H9 (cell line): ENCODE measurements around the gene TPTE2. TPM values are rescaled to one million over a fixed set of nuclear protein-coding genes. Genes with fewer than 3 reads are reported as not detected.

Experiments
- DNase-seq: peaks from one replicate; pipeline ENCODE4 v3.0.0-alpha.2; 2017
- H2AFZ ChIP-seq: one replicate; pipeline ENCODE4 v1.6.1; 2013; ENCODE audit warnings: mild to moderate bottlenecking, low read length, control low read depth, moderate library complexity
- H2AK5ac ChIP-seq: 2 replicates; pipeline ENCODE4 v1.6.1; 2013; ENCODE audit warnings: low read length, control low read depth, mixed read lengths; ENCODE audit not compliant: insufficient read length
- H2BK120ac ChIP-seq: one replicate; pipeline ENCODE4 v1.6.1; 2013; ENCODE audit warnings: low read depth, mild to moderate bottlenecking, low read length, control low read depth, inconsistent platforms; ENCODE audit not compliant: poor library complexity, severe bottlenecking
- H2BK12ac ChIP-seq: 2 replicates; pipeline ENCODE4 v1.6.1; 2013; ENCODE audit warnings: low read length, control low read depth, mixed read lengths, low read depth; ENCODE audit not compliant: insufficient read length
- H2BK15ac ChIP-seq: 2 replicates; pipeline ENCODE4 v1.6.1; 2013; ENCODE audit warnings: low read depth, low read length, control low read depth
- H2BK20ac ChIP-seq: one replicate; pipeline ENCODE4 v1.6.1; 2013; ENCODE audit warnings: low read depth, mild to moderate bottlenecking, low read length, control low read depth, inconsistent platforms; ENCODE audit not compliant: poor library complexity, severe bottlenecking
- H2BK5ac ChIP-seq: 2 replicates; pipeline ENCODE4 v1.6.1; 2013; ENCODE audit warnings: low read length, control low read depth, mixed read lengths; ENCODE audit not compliant: insufficient read length
- H3K14ac ChIP-seq: 2 replicates; pipeline ENCODE4 v1.6.1; 2013; ENCODE audit warnings: low read length, control low read depth; ENCODE audit not compliant: insufficient read depth
- H3K18ac ChIP-seq: 2 replicates; pipeline ENCODE4 v1.6.1; 2013; ENCODE audit warnings: low read depth, mild to moderate bottlenecking, mixed read lengths, low read length, control low read depth; ENCODE audit not compliant: insufficient read length
- H3K23ac ChIP-seq: 2 replicates; pipeline ENCODE4 v1.6.1; 2013; ENCODE audit warnings: low read length, control low read depth, mixed read lengths, low read depth; ENCODE audit not compliant: insufficient read length
- H3K23me2 ChIP-seq: 2 replicates; pipeline ENCODE4 v1.6.1; 2013; ENCODE audit warnings: low read depth, mild to moderate bottlenecking, mixed read lengths, low read length, control low read depth; ENCODE audit not compliant: insufficient read length, poor library complexity, severe bottlenecking
- H3K27ac ChIP-seq: 2 replicates; pipeline ENCODE4 v1.5.1; 2013; ENCODE audit warnings: low read length, control low read depth, mixed read lengths, low read depth; ENCODE audit not compliant: insufficient read length
- H3K27me3 ChIP-seq: 2 replicates; pipeline ENCODE4 v1.6.1; 2013; ENCODE audit warnings: low read length, control low read depth, inconsistent platforms; ENCODE audit not compliant: insufficient read depth
- H3K4ac ChIP-seq: 2 replicates; pipeline ENCODE4 v1.6.1; 2013; ENCODE audit warnings: low read depth, mild to moderate bottlenecking, control low read depth, inconsistent platforms, low read length, moderate library complexity
- H3K4me1 ChIP-seq: 2 replicates; pipeline ENCODE4 v1.6.1; 2013; ENCODE audit warnings: low read length, control low read depth, inconsistent platforms; ENCODE audit not compliant: insufficient read depth
- H3K4me2 ChIP-seq: 2 replicates; pipeline ENCODE4 v1.6.1; 2013; ENCODE audit warnings: low read length, control low read depth, mixed read lengths; ENCODE audit not compliant: insufficient read length, insufficient read depth
- H3K56ac ChIP-seq: 2 replicates; pipeline ENCODE4 v1.6.1; 2013; ENCODE audit warnings: low read depth, mild to moderate bottlenecking, mixed read lengths, low read length, control low read depth; ENCODE audit not compliant: insufficient read length
- H3K79me1 ChIP-seq: 2 replicates; pipeline ENCODE4 v1.6.1; 2013; ENCODE audit warnings: low read depth, mild to moderate bottlenecking, moderate library complexity, low read length, control low read depth, inconsistent platforms; ENCODE audit not compliant: insufficient read depth, poor library complexity, severe bottlenecking
- H3K79me2 ChIP-seq: 2 replicates; pipeline ENCODE4 v1.6.1; 2013; ENCODE audit warnings: low read length, control low read depth, inconsistent platforms; ENCODE audit not compliant: insufficient read depth
- H3K9ac ChIP-seq: 2 replicates; pipeline ENCODE4 v1.6.1; 2013; ENCODE audit warnings: low read length, control low read depth, mixed read lengths; ENCODE audit not compliant: insufficient read length; ENCODE audit errors: extremely low read depth
- H3K9me3 ChIP-seq: one replicate; pipeline ENCODE4 v1.6.1; 2013; ENCODE audit warnings: low read depth, low read length, inconsistent platforms; ENCODE audit not compliant: control insufficient read depth
- H3T11ph ChIP-seq: one replicate; pipeline ENCODE4 v1.6.1; 2013; ENCODE audit warnings: mild to moderate bottlenecking, low read length, control low read depth, inconsistent platforms
- H4K20me1 ChIP-seq: one replicate; pipeline ENCODE4 v1.6.1; 2013; ENCODE audit not compliant: control insufficient read depth, insufficient read length, insufficient read depth
- H4K5ac ChIP-seq: 2 replicates; pipeline ENCODE4 v1.6.1; 2013; ENCODE audit warnings: low read depth, mild to moderate bottlenecking, mixed read lengths, low read length, control low read depth; ENCODE audit not compliant: insufficient read length
- H4K8ac ChIP-seq: replicated peaks from 2 replicates; pipeline ENCODE4 v1.6.1; 2013; ENCODE audit warnings: low read length, control low read depth, mixed read lengths, low read depth; ENCODE audit not compliant: insufficient read length
- H4K91ac ChIP-seq: 2 replicates; pipeline ENCODE4 v1.6.1; 2013; ENCODE audit warnings: low read depth, mild to moderate bottlenecking, moderate library complexity, mixed read lengths, low read length, control low read depth; ENCODE audit not compliant: insufficient read length
- H3K27ac Mint-ChIP-seq, 3 experiments: 2 replicates in 2 of 3; 3 replicates in 1 of 3; pipeline ENCODE4 v1.8.0; 2020 to 2021; ENCODE audit warnings: mixed read lengths in 3 of 3, mild to moderate bottlenecking in 1 of 3, moderate library complexity in 1 of 3
- H3K27me3 Mint-ChIP-seq: 2 replicates; pipeline ENCODE4 v1.8.0; 2021; ENCODE audit warnings: low read depth, mild to moderate bottlenecking, moderate library complexity, mixed read lengths
- H3K36me3 Mint-ChIP-seq, 3 experiments: 2 replicates in 2 of 3; 3 replicates in 1 of 3; pipeline ENCODE4 v1.8.0; 2020 to 2021; ENCODE audit warnings: low read depth in 3 of 3, mixed read lengths in 3 of 3; ENCODE audit not compliant: insufficient read depth in 1 of 3
- H3K4me1 Mint-ChIP-seq, 2 experiments: 2 replicates each; pipeline ENCODE4 v1.8.0; 2020; ENCODE audit warnings: mixed read lengths in 2 of 2
- H3K4me3 Mint-ChIP-seq, 2 experiments: 2 replicates in 1 of 2; 3 replicates in 1 of 2; pipeline ENCODE4 v1.8.0; 2020 to 2021; ENCODE audit warnings: mild to moderate bottlenecking in 2 of 2, mixed read lengths in 2 of 2, moderate library complexity in 1 of 2
- H3K9me3 Mint-ChIP-seq, 2 experiments: 2 replicates in 1 of 2; 3 replicates in 1 of 2; pipeline ENCODE4 v1.8.0; 2020; ENCODE audit warnings: mild to moderate bottlenecking in 2 of 2, mixed read lengths in 2 of 2, moderate library complexity in 1 of 2
- WGBS: extraction: QIAGEN DNeasy Blood & Tissue Kit; methylation state at CpG from one replicate; pipeline ENCODE4 v1.1.7; 2013; ENCODE audit warnings: missing lambda C conversion rate, low lambda C conversion rate, mixed read lengths; ENCODE audit not compliant: insufficient read length; ENCODE audit errors: extremely low coverage; 5-methylcytosine and 5-hydroxymethylcytosine counted together
- total RNA-seq: library from RNA; stranded (reverse); gene quantifications from 2 replicates; pipeline ENCODE4 v1.2.1, GENCODE V29; 2021
- TF ChIP-seq, protein P1 (sequence below): fragments of 200-600 bp; sonication (generic); conservative IDR thresholded peaks from 3 replicates; pipeline ENCODE4 v1.8.0; 2021; ENCODE audit warnings: antibody characterized with exemption, mild to moderate bottlenecking

Gene TPTE2
- total RNA-seq, 1 experiment from 2014 or later, result not detected

DNA sequence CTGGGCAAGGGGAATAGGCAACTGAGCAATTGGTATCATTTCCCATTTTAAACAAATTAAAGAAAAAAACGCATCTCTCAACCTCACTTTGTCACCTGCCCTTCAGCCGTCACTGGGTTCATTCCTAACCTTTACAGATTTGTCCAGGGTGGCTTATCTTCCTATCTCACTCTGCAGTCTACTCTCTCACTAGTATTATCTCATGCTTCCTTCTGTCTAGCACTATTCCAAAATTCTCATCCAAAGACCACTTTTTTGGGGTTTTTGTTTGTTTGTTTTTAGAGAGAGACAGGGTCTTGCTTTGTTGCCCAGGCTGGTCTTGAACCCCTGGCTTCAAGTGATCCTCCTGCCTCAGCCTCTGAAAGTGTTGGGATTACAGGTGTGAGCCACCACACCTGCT is 45.4 kb upstream of the TPTE2 start:
- no peak overlapping the region for H3K56ac ChIP-seq
- H3K4ac ChIP-seq, result no peak overlapping the region
- DNase-seq, result no peak
- no peaks in the 10 kb centered on the region; the same call in 1 of the 2 replicates for H3K27me3 ChIP-seq
- H4K20me1 ChIP-seq, result no peaks in the 10 kb centered on the region
- peaks cover 30% of the 10 kb centered on the region for H3K27me3 Mint-ChIP-seq
- H3K4me2 ChIP-seq, result no peak overlapping the region
- H2BK12ac ChIP-seq, result no peak overlapping the region
- WGBS, result no CpG with 5 or more reads among the region's 2 CpGs
- TF ChIP-seq, protein P1, sequence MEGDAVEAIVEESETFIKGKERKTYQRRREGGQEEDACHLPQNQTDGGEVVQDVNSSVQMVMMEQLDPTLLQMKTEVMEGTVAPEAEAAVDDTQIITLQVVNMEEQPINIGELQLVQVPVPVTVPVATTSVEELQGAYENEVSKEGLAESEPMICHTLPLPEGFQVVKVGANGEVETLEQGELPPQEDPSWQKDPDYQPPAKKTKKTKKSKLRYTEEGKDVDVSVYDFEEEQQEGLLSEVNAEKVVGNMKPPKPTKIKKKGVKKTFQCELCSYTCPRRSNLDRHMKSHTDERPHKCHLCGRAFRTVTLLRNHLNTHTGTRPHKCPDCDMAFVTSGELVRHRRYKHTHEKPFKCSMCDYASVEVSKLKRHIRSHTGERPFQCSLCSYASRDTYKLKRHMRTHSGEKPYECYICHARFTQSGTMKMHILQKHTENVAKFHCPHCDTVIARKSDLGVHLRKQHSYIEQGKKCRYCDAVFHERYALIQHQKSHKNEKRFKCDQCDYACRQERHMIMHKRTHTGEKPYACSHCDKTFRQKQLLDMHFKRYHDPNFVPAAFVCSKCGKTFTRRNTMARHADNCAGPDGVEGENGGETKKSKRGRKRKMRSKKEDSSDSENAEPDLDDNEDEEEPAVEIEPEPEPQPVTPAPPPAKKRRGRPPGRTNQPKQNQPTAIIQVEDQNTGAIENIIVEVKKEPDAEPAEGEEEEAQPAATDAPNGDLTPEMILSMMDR, result no peak
- H4K91ac ChIP-seq, result no peak overlapping the region
- no peak overlapping the region for H2AFZ ChIP-seq
- no peak overlapping the region for H2BK5ac ChIP-seq
- peaks cover 33 to 60% of the 10 kb centered on the region in 2 experiments for H3K9me3 Mint-ChIP-seq
- H3K79me2 ChIP-seq, result no peaks in the 10 kb centered on the region
- no peak overlapping the region for H3K27ac ChIP-seq
- no peak overlapping the region for H3T11ph ChIP-seq
- H2BK20ac ChIP-seq, result no peak overlapping the region
- no peak overlapping the region for H4K5ac ChIP-seq
- H3K79me1 ChIP-seq, result no peaks in the 10 kb centered on the region
- no peak overlapping the region for H3K9ac ChIP-seq
- peaks cover 5% of the 10 kb centered on the region for H3K23me2 ChIP-seq
- no peak overlapping the region for H2BK120ac ChIP-seq
- no peak overlapping the region for H3K23ac ChIP-seq
- no peak overlapping the region for H3K18ac ChIP-seq
- H3K4me3 Mint-ChIP-seq, result no peak overlapping the region
- H2AK5ac ChIP-seq, result no peak overlapping the region
- H3K9me3 ChIP-seq, result peaks cover 12% of the 10 kb centered on the region
- H3K4me1 Mint-ChIP-seq, result peaks cover 3% of the 10 kb centered on the region in 2 experiments; a peak in 3 of 4 replicates
- H2BK15ac ChIP-seq, result no peak overlapping the region
- H4K8ac ChIP-seq, result no peak overlapping the region
- H3K27ac Mint-ChIP-seq, result no peak overlapping the region
- H3K14ac ChIP-seq, result no peak overlapping the region
- H3K36me3 Mint-ChIP-seq, result peaks cover 21 to 29% (median 26%) of the 10 kb centered on the region in 3 experiments
- no peaks in the 10 kb centered on the region for H3K4me1 ChIP-seq
